ENCODE measurements around the gene MTPN.
A peak's percentile ranks its signal among the peaks of the same experiment; 100 is the strongest.

Gene MTPN

GRCh38 chr7:135977007-135977741, at the start of gene MTPN:
MTPN (minus strand) TSS chr7:135977359; CDS start chr7:135977100, 259 bp downstream.
- Histone ChIP-seq H3K79me2 (ENCODE audit: low read length) (peaks cover 50% of the 10 kb centered on the region), H3K4me1 (ENCODE audit: low read length) (peaks cover 60% of the 10 kb centered on the region), H2AFZ (ENCODE audit: low read depth, low read length) (peak within 1 kb of the TSS; percentile 86), H4K20me1 (ENCODE audit: insufficient read depth, low read length) (peaks cover 33% of the 10 kb centered on the region), H3K9ac (ENCODE audit: low read length) (peak within 1 kb of the TSS; percentile 98), H3K36me3 (replicated peaks; ENCODE audit: low read depth, low read length) (peaks cover 15% of the 10 kb centered on the region), H3K27me3 (ENCODE audit: low read depth, low read length) (no peaks in the 10 kb centered on the region), H3K4me3 (ENCODE audit: low read length) (peak within 1 kb of the TSS; percentile 96), H3K4me2 (ENCODE audit: low read length) (peak within 1 kb of the TSS; percentile 90), H3K9me3 (ENCODE audit: insufficient read depth, low read length) (no peaks in the 10 kb centered on the region), H3K27ac (ENCODE audit: low read length) (peak within 1 kb of the TSS; percentile 94)
- no peak for TF ChIP-seq EZH2phosphoT487 (IDR thresholded peaks at IDR 0.05; ENCODE audit: low read depth)
- TF ChIP-seq CTCF (IDR thresholded peaks at IDR 0.05; ENCODE audit: low read depth, low read length): no peak

GRCh38 chr7:136026209-136026608, 49.0 kb upstream of the MTPN start:
- no peaks in the 10 kb centered on the region for H3K9me3 ChIP-seq (ENCODE audit: insufficient read depth, low read length)
- peaks cover 11% of the 10 kb centered on the region for H3K4me1 ChIP-seq (ENCODE audit: low read length)
- no peak for TF ChIP-seq CTCF (IDR thresholded peaks at IDR 0.05; ENCODE audit: low read depth, low read length)
- no peak for TF ChIP-seq EZH2phosphoT487 (IDR thresholded peaks at IDR 0.05; ENCODE audit: low read depth)
- H3K27ac ChIP-seq (ENCODE audit: low read length): no peak overlapping the region
- H2AFZ ChIP-seq (ENCODE audit: low read depth, low read length): no peak overlapping the region
- H3K79me2 ChIP-seq (ENCODE audit: low read length): no peaks in the 10 kb centered on the region
- no peak overlapping the region for H3K4me3 ChIP-seq (ENCODE audit: low read length)
- no peaks in the 10 kb centered on the region for H4K20me1 ChIP-seq (ENCODE audit: insufficient read depth, low read length)
- H3K4me2 ChIP-seq (ENCODE audit: low read length): no peak overlapping the region
- H3K36me3 ChIP-seq (replicated peaks; ENCODE audit: low read depth, low read length): no peaks in the 10 kb centered on the region
- H3K27me3 ChIP-seq (ENCODE audit: low read depth, low read length): peaks cover 71% of the 10 kb centered on the region
- H3K9ac ChIP-seq (ENCODE audit: low read length): no peak overlapping the region

- Histone ChIP-seq H3K9me3 (ENCODE audit: insufficient read depth, low read length) (no peaks in the 10 kb centered on the region), H3K27me3 (ENCODE audit: low read depth, low read length) (peaks cover 64% of the 10 kb centered on the region), H3K27ac (ENCODE audit: low read length) (no peak overlapping the region), H3K36me3 (replicated peaks; ENCODE audit: low read depth, low read length) (no peaks in the 10 kb centered on the region), H3K4me2 (ENCODE audit: low read length) (no peak overlapping the region), H2AFZ (ENCODE audit: low read depth, low read length) (no peak overlapping the region), H3K9ac (ENCODE audit: low read length) (no peak overlapping the region), H4K20me1 (ENCODE audit: insufficient read depth, low read length) (no peaks in the 10 kb centered on the region), H3K4me3 (ENCODE audit: low read length) (no peak overlapping the region), H3K79me2 (ENCODE audit: low read length) (no peaks in the 10 kb centered on the region), H3K4me1 (ENCODE audit: low read length) (no peaks in the 10 kb centered on the region)
- no peak for TF ChIP-seq EZH2phosphoT487 (IDR thresholded peaks at IDR 0.05; ENCODE audit: low read depth)
- no peak for TF ChIP-seq CTCF (IDR thresholded peaks at IDR 0.05; ENCODE audit: low read depth, low read length)
Observed at GRCh38 chr7:136023134-136023869, 46.1 kb upstream of the MTPN start.

GRCh38 chr7:136020556-136020955, 43.4 kb upstream of the MTPN start:
- Histone ChIP-seq H3K27me3 (ENCODE audit: low read depth, low read length) (peaks cover 76% of the 10 kb centered on the region), H3K9ac (ENCODE audit: low read length) (no peak overlapping the region), H3K27ac (ENCODE audit: low read length) (no peak overlapping the region), H2AFZ (ENCODE audit: low read depth, low read length) (no peak overlapping the region), H3K79me2 (ENCODE audit: low read length) (no peaks in the 10 kb centered on the region), H3K4me1 (ENCODE audit: low read length) (peaks cover 7% of the 10 kb centered on the region; the same call in 1 of the 2 replicates), H4K20me1 (ENCODE audit: insufficient read depth, low read length) (no peaks in the 10 kb centered on the region), H3K36me3 (replicated peaks; ENCODE audit: low read depth, low read length) (no peaks in the 10 kb centered on the region), H3K4me2 (ENCODE audit: low read length) (no peak overlapping the region), H3K9me3 (ENCODE audit: insufficient read depth, low read length) (no peaks in the 10 kb centered on the region), H3K4me3 (ENCODE audit: low read length) (no peak overlapping the region)
- TF ChIP-seq CTCF (IDR thresholded peaks at IDR 0.05; ENCODE audit: low read depth, low read length) (no peak), EZH2phosphoT487 (IDR thresholded peaks at IDR 0.05; ENCODE audit: low read depth) (no peak)

All from OCI-LY3 (cell line).